K562 (cell line): ENCODE data around the gene TMEM101. TPM values are rescaled to one million over a fixed set of nuclear protein-coding genes. Genes with fewer than 3 reads are reported as not detected.
A peak's percentile ranks its signal among the peaks of the same experiment; 100 is the strongest.

Experiments used
- ASH1L ChIP-seq: fragments of 450-650 bp; IDR thresholded peaks from 2 replicates; pipeline ENCODE4 v1.6.1; 2018; ENCODE audit warnings: borderline replicate concordance, mild to moderate bottlenecking, low read depth; ENCODE audit not compliant: partially characterized antibody
- BRD4 ChIP-seq: fragments of 200-600 bp; sonication (generic); IDR thresholded peaks from 2 replicates; pipeline ENCODE4 v1.6.1; 2017; ENCODE audit warnings: inconsistent platforms
- CBFA2T3 ChIP-seq: fragments of 450-650 bp; IDR thresholded peaks from 2 replicates; pipeline ENCODE4 v1.6.1; 2017
- CREB1 ChIP-seq, 2 experiments: sonication (generic) in 1 of 2; formaldehyde crosslinking in 1 of 2; IDR thresholded peaks; 2 replicates each; pipeline versions ENCODE4 v1.6.1 to v1.8.0; 2012 to 2022; ENCODE audit warnings: inconsistent platforms in 1 of 2, mild to moderate bottlenecking in 1 of 2, missing genetic modification reagents in 1 of 2, moderate library complexity in 1 of 2
- ELF4 ChIP-seq: fragments of 450-650 bp; formaldehyde crosslinking; IDR thresholded peaks from 2 replicates; pipeline ENCODE4 v1.4.0; 2022; ENCODE audit warnings: missing genetic modification characterization
- FOXA1 ChIP-seq: fragments of 450-650 bp; IDR thresholded peaks from 2 replicates; pipeline ENCODE4 v1.6.1; 2016; ENCODE audit warnings: mild to moderate bottlenecking, borderline replicate concordance
- NELFE ChIP-seq: IDR thresholded peaks from 2 replicates; pipeline ENCODE4 v1.6.1; 2011; ENCODE audit warnings: mild to moderate bottlenecking; ENCODE audit not compliant: insufficient read depth, insufficient read length
- NR2F6 ChIP-seq: fragments of 450-650 bp; formaldehyde crosslinking; IDR thresholded peaks from 2 replicates; pipeline ENCODE4 v1.4.0; 2020; ENCODE audit warnings: mild to moderate bottlenecking
- NUFIP1 ChIP-seq: fragments of 450-650 bp; IDR thresholded peaks from 2 replicates; pipeline ENCODE4 v1.6.1; 2018; ENCODE audit not compliant: partially characterized antibody
- RBM15 ChIP-seq: fragments of 200-400 bp; formaldehyde crosslinking; IDR thresholded peaks from 2 replicates; pipeline ENCODE4 v1.6.1; 2018; ENCODE audit warnings: mild to moderate bottlenecking, low read length, moderate library complexity; ENCODE audit not compliant: insufficient read depth
- RBM34 ChIP-seq: fragments of 200-400 bp; formaldehyde crosslinking; IDR thresholded peaks from 2 replicates; pipeline ENCODE4 v1.6.1; 2018; ENCODE audit warnings: low read length, borderline replicate concordance; ENCODE audit not compliant: insufficient read depth
- SREBF1 ChIP-seq: fragments of 150-350 bp; IDR thresholded peaks from 2 replicates; pipeline ENCODE4 v1.6.1; 2014; ENCODE audit warnings: antibody characterized with exemption, low read depth, low read length, borderline replicate concordance
- STAT5A ChIP-seq: IDR thresholded peaks from 2 replicates; pipeline ENCODE4 v1.6.1; 2012; ENCODE audit warnings: low read length, inconsistent platforms, borderline replicate concordance
- ZEB2 ChIP-seq: fragments of 450-650 bp; IDR thresholded peaks from 2 replicates; pipeline ENCODE4 v1.6.1; 2016
- ZFP1 ChIP-seq: fragments of 450-650 bp; formaldehyde crosslinking; IDR thresholded peaks from 2 replicates; pipeline ENCODE4 v1.4.0; 2020; ENCODE audit warnings: mild to moderate bottlenecking, mixed read lengths
- ZNF133 ChIP-seq: fragments of 250-450 bp; sonication (Bioruptor Pico); IDR thresholded peaks from 2 replicates; pipeline ENCODE4 v1.4.0; 2020; ENCODE audit warnings: mild to moderate bottlenecking
- ZNF232 ChIP-seq: sonication (generic); formaldehyde crosslinking; IDR thresholded peaks from 2 replicates; pipeline ENCODE4 v1.8.0; 2022; ENCODE audit warnings: mild to moderate bottlenecking, missing genetic modification reagents
- ZNF354B ChIP-seq: fragments of 250-450 bp; sonication (Bioruptor Pico); IDR thresholded peaks from 2 replicates; pipeline ENCODE4 v1.4.0; 2020
- ZNF695 ChIP-seq: fragments of 450-650 bp; formaldehyde crosslinking; IDR thresholded peaks from 2 replicates; pipeline ENCODE4 v1.4.0; 2020; ENCODE audit warnings: mild to moderate bottlenecking, moderate library complexity
- ZNF707 ChIP-seq: fragments of 250-450 bp; sonication (Bioruptor Pico); conservative IDR thresholded peaks from 2 replicates; pipeline ENCODE4 v1.8.0; 2022; ENCODE audit warnings: inconsistent platforms, mild to moderate bottlenecking, moderate library complexity
- ZNF785 ChIP-seq: fragments of 250-450 bp; sonication (Bioruptor Pico); IDR thresholded peaks from 2 replicates; pipeline ENCODE4 v1.4.0; 2020; ENCODE audit warnings: mild to moderate bottlenecking
- polyA plus RNA-seq, 8 experiments: library from polyadenylated mRNA; depleted of rRNA in 4 of 8; stranded (reverse) in 5 of 8; unstranded in 3 of 8; fragments of >200 nt; fragmentation: Nextera tagmentation in 2 of 8; fragmentation: Illumina TruSeq in 1 of 8; extraction: Ambion mirVana in 2 of 8; extraction: Trizol in 1 of 8; gene quantifications; 2 replicates each; pipeline versions ENCODE4 v1.2.1 to v1.2.3, GENCODE V29; 2011 to 2014; ENCODE audit warnings: inconsistent platforms in 1 of 8, missing spikeins in 1 of 8
- total RNA-seq, 7 experiments: library from RNA; depleted of rRNA in 6 of 7; stranded (reverse); fragments of >200 nt in 6 of 7; fragmentation: Illumina TruSeq in 2 of 7; extraction: Trizol in 2 of 7; gene quantifications; 2 replicates each; pipeline versions ENCODE4 v1.2.1 to v1.2.3, GENCODE V29; 2011 to 2021; ENCODE audit warnings: low replicate concordance in 1 of 7
- TF ChIP-seq, protein P1 (sequence below): fragments of 450-650 bp; formaldehyde crosslinking; IDR thresholded peaks from 2 replicates; pipeline ENCODE4 v1.4.0; 2020; ENCODE audit warnings: mild to moderate bottlenecking
- TF ChIP-seq, protein P2 (sequence below): fragments of 450-650 bp; formaldehyde crosslinking; conservative IDR thresholded peaks from 2 replicates; pipeline ENCODE4 v1.4.0; 2022; ENCODE audit warnings: mild to moderate bottlenecking, missing genetic modification characterization
- TF ChIP-seq, protein P3 (sequence below): fragments of 450-650 bp; IDR thresholded peaks from 2 replicates; pipeline ENCODE4 v1.6.1; 2016; ENCODE audit warnings: low read depth, mild to moderate bottlenecking, moderate library complexity
- TF ChIP-seq, protein P4 (sequence below): sonication (generic); formaldehyde crosslinking; IDR thresholded peaks from 2 replicates; pipeline ENCODE4 v1.8.0; 2023; ENCODE audit warnings: mild to moderate bottlenecking, missing genetic modification reagents
- TF ChIP-seq, protein P5 (sequence below): sonication (generic); formaldehyde crosslinking; IDR thresholded peaks from 2 replicates; pipeline ENCODE4 v1.9.0; 2022; ENCODE audit warnings: mild to moderate bottlenecking, missing genetic modification reagents

TMEM101 gene
- total and polyA plus RNA-seq, 9 of the 15 experiments (the other 6 are each of a cell fraction or from before 2014, with no cell fraction given): 21.2 to 110 (median 37.8) TPM

DNA sequence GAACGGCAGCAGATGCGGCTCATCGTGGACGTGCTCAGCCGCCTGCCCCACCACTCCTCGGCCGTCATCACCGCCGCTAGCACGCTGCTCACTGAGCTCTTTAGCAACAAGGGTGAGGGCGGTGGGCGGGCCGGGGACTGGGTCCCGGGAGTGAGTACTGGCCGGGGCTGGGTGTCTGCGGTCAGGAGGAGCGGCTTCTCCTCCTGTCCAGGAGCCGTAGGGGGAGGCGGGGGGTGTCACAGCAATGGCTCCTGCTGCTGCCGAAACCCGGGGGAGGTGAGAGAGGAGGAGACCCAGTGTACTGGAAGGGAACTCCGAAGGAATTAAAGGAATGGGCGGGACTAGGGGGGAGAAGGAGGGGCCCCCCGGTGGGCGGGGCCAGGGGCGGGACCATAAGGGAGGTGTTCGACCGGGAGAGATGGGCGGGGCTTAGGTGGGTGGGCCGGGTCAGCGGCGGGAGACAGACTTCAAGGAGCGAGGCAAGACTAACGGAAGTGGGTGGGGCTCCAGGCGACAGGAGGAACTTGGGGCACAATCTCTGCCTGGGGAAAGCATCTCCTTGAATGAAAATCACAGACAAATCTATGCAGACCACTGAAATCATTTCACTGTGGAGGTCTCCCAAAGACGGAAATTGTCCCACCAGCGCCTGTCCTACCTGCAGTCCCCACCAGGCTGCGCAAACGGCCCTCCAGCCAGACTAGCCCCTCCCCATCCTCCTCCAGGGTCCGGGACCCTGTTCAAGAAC is 8.0 kb downstream of the TMEM101 start (continued):
- TF ChIP-seq, protein P1, sequence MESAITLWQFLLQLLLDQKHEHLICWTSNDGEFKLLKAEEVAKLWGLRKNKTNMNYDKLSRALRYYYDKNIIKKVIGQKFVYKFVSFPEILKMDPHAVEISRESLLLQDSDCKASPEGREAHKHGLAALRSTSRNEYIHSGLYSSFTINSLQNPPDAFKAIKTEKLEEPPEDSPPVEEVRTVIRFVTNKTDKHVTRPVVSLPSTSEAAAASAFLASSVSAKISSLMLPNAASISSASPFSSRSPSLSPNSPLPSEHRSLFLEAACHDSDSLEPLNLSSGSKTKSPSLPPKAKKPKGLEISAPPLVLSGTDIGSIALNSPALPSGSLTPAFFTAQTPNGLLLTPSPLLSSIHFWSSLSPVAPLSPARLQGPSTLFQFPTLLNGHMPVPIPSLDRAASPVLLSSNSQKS (CRISPR knock-in tag): no peak
- TF ChIP-seq ZNF133 (CRISPR knock-in tag): no peak
- no peak for TF ChIP-seq ZNF707 (CRISPR knock-in tag)
- no peak for TF ChIP-seq ZNF354B (CRISPR knock-in tag)
- TF ChIP-seq, protein P2, sequence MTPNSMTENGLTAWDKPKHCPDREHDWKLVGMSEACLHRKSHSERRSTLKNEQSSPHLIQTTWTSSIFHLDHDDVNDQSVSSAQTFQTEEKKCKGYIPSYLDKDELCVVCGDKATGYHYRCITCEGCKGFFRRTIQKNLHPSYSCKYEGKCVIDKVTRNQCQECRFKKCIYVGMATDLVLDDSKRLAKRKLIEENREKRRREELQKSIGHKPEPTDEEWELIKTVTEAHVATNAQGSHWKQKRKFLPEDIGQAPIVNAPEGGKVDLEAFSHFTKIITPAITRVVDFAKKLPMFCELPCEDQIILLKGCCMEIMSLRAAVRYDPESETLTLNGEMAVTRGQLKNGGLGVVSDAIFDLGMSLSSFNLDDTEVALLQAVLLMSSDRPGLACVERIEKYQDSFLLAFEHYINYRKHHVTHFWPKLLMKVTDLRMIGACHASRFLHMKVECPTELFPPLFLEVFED (CRISPR knock-in tag): no peak
- TF ChIP-seq CBFA2T3: peak; percentile 26; the same call in 1 of the 2 replicates
- no peak for TF ChIP-seq NR2F6 (CRISPR knock-in tag)
- no peak for TF ChIP-seq ZFP1
- TF ChIP-seq, protein P3, sequence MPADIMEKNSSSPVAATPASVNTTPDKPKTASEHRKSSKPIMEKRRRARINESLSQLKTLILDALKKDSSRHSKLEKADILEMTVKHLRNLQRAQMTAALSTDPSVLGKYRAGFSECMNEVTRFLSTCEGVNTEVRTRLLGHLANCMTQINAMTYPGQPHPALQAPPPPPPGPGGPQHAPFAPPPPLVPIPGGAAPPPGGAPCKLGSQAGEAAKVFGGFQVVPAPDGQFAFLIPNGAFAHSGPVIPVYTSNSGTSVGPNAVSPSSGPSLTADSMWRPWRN: no peak
- TF ChIP-seq ZNF232 (CRISPR knock-in tag): no peak
- no peak for TF ChIP-seq RBM15
- TF ChIP-seq SREBF1: no peak
- TF ChIP-seq, protein P4, sequence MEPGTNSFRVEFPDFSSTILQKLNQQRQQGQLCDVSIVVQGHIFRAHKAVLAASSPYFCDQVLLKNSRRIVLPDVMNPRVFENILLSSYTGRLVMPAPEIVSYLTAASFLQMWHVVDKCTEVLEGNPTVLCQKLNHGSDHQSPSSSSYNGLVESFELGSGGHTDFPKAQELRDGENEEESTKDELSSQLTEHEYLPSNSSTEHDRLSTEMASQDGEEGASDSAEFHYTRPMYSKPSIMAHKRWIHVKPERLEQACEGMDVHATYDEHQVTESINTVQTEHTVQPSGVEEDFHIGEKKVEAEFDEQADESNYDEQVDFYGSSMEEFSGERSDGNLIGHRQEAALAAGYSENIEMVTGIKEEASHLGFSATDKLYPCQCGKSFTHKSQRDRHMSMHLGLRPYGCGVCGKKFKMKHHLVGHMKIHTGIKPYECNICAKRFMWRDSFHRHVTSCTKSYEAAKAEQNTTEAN (CRISPR knock-in tag): no peak
- no peak for TF ChIP-seq NUFIP1
- TF ChIP-seq, protein P5, sequence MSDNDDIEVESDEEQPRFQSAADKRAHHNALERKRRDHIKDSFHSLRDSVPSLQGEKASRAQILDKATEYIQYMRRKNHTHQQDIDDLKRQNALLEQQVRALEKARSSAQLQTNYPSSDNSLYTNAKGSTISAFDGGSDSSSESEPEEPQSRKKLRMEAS (CRISPR knock-in tag): peak; percentile 84
- no peak for TF ChIP-seq RBM34
- TF ChIP-seq NELFE: no peak
- no peak for TF ChIP-seq FOXA1
- TF ChIP-seq CREB1 (IDR thresholded peaks at IDR 0.05): no peak
- peak; percentile 50; the same call in 1 of the 2 replicates for TF ChIP-seq CREB1 (CRISPR knock-in tag; IDR thresholded peaks at IDR 0.05)
- no peak for TF ChIP-seq ASH1L
- TF ChIP-seq ELF4 (CRISPR knock-in tag): no peak
- TF ChIP-seq BRD4: no peak
- no peak for TF ChIP-seq STAT5A
- TF ChIP-seq ZNF785 (CRISPR knock-in tag): no peak
- TF ChIP-seq ZEB2: no peak
- TF ChIP-seq ZNF695 (CRISPR knock-in tag): no peak
